Stimulated activated naive CD4-positive, alpha-beta T cell (primary cell): Measurements from ENCODE around the gene RMI1.

Source experiments
- DNase-seq, 6 experiments: peaks; one replicate each; lab custom pipeline; 2025; lab: John Stamatoyannopoulos, UW

RMI1 gene

GRCh38 chr9:83967073-83967472 lies 13.5 kb upstream of the RMI1 start:
- no peak for DNase-seq

DNA sequence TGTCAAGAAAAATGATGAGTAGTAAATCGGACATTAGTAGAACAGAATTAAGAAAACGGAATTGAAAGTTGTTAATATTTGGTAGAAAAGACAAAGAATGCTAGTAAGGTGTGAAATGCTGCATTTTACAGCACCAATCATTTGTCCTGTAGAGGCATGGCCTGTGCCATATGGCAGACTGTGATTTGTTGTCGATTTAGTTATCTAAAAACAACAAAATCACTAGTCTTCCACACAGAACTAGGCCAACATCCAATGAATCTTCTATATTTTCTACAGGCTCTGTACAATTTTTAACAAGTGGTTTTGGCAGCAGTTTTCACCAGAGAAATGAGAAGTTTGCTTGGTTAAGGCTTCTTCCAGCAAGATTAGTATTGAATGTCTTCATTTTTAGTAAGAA lies 11.0 kb upstream of the RMI1 start:
- no peak for DNase-seq

- DNase-seq, result no peak
These were observed 9.1 kb upstream of the RMI1 start for GRCh38 chr9:83971485-83971884.

DNA sequence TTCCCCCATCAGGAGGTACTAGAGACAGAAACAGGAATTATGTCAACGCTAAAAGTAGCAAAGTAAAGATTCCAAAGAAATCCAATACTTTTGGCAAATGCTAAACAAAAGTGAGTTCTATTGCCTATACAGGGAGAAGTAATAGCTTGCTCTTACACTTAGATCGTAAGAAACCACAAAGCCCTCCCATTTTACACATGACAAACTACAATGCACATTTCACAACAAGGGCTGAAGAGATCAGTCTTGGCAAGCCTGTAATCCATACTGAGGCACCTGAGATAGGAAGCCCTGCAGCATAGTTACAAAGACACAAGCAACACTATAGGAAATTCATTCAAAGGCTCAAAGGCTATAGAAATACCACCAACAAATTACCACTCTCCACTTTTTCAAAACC lies 8.3 kb upstream of the RMI1 start:
- DNase-seq, result no peak

DNA sequence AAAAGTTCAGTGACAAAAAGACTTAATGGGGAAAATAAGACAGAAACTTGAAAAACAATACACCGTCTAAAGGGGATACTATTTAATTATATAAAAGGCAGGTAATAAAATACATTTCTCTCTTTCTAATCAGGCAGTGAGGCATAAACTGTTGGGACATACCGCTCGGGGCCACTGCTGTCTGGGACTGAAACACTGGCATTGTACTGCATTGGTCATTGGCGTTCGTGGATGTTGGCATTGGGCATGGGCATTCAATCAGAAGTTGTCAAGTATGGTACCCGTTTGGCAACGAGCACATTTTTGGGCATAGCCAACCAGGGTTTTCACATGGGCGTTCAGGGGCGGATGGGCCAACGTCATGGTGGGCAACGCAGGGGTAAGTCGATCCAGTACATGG lies 5.3 kb upstream of the RMI1 start:
- no peak for DNase-seq

- DNase-seq, result no peak
These were observed 4.2 kb upstream of the RMI1 start for GRCh38 chr9:83976372-83976771.

- DNase-seq, result no peak
These were observed 3.4 kb upstream of the RMI1 start for GRCh38 chr9:83977196-83977595.

DNA sequence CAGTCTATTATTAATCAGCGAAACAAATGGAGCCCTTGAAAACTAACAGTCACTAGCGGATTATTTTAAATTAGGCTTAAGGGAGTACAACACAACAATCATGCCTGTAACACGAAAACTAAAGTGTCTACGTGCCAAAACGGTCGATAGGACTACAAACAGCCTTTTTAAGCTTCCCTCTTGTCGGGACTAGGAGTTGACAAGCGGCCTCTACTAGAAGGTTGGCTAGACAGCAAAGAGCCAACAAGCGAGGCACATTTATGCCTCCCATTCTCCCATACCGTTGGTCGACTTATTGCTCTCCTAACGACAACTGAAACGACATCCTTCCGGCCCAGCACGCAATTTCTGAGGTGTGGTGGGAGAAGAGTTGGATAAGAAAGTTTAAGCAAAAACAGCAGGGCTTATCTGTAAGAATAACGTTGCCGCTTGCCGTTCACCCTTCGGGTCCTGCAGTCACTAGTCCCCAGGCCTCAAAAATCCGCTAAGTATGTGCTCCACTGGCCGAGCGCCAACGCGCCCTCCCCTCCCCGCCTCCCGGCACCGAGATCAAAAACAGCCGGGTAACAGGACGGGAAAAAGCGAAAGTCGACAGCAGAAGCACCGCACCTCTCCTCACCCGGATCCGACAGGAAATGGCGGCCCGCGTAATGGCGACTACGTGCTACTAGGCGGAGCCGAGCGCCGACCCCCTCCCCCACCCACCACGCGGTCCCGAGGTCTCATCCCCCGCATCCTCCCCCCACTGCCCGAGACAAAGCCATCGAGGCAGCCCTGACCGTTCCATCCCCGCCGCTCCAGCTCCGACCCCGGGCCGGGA lies 1.4 kb upstream of the RMI1 start:
- peak; percentile 80 to 90 (median 86) for DNase-seq

DNA sequence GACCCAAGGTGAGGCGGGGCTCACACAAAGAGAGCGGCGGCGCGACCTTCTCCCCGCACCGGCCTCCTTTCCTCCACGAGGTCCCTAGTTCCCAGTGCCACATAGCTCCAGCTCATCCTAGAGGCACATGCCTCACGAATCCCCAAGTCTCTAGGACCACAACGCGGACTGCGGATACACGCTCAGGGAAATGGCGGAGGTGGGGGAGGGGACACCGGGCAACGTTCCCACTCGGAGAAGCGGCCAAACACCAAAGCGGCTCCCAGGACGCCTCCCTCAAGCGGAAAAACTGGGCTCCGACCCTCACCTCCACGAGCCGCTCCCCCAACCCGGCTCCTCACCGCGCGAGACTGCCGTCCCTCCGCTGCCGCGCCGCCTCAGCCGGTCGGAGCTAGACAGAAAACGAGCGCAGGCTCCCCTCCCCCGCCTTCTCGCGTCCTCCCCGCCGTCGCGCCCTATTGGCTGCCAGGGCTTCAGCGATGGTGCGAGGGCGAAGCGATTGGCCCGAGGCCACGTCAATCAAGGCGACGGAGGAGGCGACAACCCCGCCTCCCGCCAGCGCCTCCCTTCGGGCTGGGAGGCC lies 702 bp upstream of the RMI1 start, which contains the start of gene HNRNPK:
Gene HNRNPK, minus strand, starts transcription at position 404 of the 583 bp plus-strand sequence. CDS start 1,963 bp downstream, outside the sequence.
- DNase-seq, result peak; percentile 98 to 100 (median 99)

GRCh38 chr9:83981126-83981871 lies 694 bp downstream of the RMI1 start:
- peak in 1 of 6 experiments; percentile 54 for DNase-seq

DNA sequence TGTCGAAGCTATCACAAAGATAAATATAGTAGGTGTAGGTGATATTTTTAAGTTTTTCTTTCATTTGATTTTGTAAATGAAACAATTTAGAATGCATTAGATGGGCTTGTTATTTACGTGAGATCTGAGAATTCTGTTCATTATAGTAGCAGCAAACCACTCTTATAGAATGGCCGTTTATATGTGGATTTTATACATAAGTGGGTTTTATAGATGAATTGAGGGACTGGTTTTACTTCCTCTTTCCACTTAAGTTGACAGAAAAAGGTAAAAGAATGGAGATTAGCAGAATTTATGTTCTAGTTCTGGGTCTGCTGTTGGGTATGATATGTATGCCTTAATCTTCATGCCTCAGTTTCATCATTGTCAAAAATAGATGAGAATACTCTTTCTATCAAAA lies 5.6 kb downstream of the RMI1 start:
- no peak for DNase-seq

DNA sequence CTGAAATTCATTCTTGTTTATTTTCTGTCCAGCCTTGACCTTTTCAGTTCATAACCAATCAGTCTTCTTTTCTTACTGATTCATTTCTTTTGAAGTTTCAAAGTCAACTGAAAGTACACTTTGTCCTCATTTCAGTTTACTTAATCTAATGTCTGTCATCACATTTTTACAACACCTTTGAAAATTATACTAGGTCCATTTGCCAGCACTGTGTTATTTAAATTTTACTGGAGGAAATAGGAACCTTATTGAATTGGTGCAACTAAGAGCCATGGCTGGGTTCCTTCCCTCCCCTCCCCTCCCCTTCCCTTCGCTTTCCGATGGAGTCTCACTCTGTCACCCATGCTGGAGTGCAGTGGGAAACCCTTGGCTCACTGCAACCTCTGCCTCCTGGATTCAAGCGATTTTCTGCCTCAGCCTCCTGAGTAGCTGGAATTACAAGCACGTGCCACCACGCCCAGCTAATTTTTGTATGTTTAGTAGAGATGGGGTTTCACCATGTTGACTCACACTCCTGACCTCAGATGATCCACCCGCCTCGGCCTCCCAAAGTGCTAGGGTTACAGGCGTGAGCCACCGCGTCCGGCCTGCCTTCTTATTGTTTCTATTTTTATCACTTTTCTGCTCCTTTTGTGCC lies 6.3 kb downstream of the RMI1 start:
- no peak for DNase-seq

GRCh38 chr9:83987402-83987791 lies 6.8 kb downstream of the RMI1 start:
- DNase-seq, result no peak

DNA sequence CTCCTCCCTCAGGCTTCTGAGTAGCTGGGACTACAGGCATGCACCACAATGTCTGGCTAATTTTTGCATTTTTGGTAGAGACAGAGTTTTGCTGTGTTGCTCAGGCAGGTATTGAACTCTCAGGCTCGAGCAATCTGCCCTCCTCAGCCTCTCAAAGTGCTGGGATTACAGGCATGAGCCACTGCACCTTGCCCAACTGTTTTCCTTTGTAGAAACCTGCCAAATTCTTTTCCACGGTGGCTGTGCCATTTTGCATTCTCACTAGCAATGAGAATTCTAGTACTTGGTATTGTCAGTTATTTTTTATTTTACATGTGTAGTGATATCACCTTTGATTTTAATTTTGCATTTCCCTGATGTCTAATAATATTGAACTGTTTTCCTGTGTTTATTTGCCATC lies 7.8 kb downstream of the RMI1 start:
- no peak for DNase-seq

GRCh38 chr9:83991355-83991754 lies 10.8 kb downstream of the RMI1 start:
- no peak for DNase-seq

DNA sequence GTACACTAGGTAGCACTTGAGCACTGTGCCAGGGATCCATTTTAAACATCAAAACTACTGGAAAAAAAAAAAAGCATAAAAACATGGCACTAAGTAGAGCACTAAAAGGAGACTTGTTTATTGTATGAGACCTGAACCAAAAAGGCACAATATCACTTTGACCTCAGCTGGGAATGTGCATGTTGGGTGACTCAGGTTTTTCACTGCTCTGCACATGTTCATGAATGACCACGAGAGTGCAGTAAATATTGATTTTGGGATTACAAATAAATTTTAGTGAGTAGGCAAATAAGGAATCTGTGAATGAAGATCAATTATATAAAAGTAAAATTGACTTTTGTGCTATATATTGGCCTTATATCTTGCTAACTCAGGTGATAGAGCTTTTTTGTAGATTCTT lies 11.8 kb downstream of the RMI1 start:
- no peak for DNase-seq

DNA sequence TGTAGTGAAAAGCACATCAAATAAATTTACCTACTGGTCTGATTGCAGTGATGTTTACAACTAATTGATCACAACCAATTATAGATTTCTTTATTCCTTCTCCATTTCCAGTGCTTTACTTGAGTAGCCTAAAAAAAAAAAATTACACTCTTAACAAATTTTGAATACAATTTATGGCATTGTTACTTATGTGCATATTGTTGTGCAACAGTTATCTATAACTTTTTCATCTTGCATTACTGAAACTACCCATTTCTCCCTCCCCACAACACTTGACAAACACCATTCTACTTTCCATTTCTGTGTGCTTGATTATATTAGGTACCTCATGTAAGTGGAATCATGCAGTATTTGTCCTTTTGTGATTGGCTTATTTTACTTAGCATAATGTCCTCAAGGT lies 12.3 kb downstream of the RMI1 start:
- no peak for DNase-seq

GRCh38 chr9:83996126-83996525 lies 15.5 kb downstream of the RMI1 start:
- no peak for DNase-seq

GRCh38 chr9:83999141-83999918 lies 18.7 kb downstream of the RMI1 start:
- DNase-seq, result no peak

GRCh38 chr9:84000186-84000585 lies 19.6 kb downstream of the RMI1 start:
- no peak for DNase-seq

- no peak for DNase-seq
These were observed 21.0 kb downstream of the RMI1 start for GRCh38 chr9:84001621-84002020.

DNA sequence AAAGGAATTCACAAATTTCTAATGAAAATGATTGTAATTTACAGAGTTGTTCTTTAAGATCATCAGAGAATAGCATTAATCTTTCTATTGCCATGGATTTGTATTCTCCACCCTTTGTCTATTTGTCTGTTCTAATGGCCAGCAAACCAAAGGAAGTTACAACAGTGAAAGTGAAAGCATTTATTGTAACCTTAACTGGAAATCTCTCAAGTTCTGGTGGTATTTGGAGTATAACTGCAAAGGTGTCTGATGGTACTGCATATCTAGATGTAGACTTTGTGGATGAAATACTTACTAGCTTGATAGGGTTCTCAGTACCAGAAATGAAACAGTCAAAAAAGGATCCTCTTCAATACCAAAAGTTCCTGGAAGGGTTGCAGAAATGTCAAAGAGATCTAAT lies 21.7 kb downstream of the RMI1 start:
- no peak for DNase-seq
